GM21737 (cell line): Measurements from ENCODE around the gene ARHGEF1.
A peak's percentile ranks its signal among the peaks of the same experiment; 100 is the strongest.

Experiments
- ATAC-seq: cut with Tn5 transposase; IDR thresholded peaks from one replicate; pipeline ENCODE4 v1.9.1; 2021; ENCODE audit warnings: mild to moderate bottlenecking, moderate library complexity; ENCODE audit not compliant: unreplicated experiment

Gene ARHGEF1, protein sequence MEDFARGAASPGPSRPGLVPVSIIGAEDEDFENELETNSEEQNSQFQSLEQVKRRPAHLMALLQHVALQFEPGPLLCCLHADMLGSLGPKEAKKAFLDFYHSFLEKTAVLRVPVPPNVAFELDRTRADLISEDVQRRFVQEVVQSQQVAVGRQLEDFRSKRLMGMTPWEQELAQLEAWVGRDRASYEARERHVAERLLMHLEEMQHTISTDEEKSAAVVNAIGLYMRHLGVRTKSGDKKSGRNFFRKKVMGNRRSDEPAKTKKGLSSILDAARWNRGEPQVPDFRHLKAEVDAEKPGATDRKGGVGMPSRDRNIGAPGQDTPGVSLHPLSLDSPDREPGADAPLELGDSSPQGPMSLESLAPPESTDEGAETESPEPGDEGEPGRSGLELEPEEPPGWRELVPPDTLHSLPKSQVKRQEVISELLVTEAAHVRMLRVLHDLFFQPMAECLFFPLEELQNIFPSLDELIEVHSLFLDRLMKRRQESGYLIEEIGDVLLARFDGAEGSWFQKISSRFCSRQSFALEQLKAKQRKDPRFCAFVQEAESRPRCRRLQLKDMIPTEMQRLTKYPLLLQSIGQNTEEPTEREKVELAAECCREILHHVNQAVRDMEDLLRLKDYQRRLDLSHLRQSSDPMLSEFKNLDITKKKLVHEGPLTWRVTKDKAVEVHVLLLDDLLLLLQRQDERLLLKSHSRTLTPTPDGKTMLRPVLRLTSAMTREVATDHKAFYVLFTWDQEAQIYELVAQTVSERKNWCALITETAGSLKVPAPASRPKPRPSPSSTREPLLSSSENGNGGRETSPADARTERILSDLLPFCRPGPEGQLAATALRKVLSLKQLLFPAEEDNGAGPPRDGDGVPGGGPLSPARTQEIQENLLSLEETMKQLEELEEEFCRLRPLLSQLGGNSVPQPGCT

DNA sequence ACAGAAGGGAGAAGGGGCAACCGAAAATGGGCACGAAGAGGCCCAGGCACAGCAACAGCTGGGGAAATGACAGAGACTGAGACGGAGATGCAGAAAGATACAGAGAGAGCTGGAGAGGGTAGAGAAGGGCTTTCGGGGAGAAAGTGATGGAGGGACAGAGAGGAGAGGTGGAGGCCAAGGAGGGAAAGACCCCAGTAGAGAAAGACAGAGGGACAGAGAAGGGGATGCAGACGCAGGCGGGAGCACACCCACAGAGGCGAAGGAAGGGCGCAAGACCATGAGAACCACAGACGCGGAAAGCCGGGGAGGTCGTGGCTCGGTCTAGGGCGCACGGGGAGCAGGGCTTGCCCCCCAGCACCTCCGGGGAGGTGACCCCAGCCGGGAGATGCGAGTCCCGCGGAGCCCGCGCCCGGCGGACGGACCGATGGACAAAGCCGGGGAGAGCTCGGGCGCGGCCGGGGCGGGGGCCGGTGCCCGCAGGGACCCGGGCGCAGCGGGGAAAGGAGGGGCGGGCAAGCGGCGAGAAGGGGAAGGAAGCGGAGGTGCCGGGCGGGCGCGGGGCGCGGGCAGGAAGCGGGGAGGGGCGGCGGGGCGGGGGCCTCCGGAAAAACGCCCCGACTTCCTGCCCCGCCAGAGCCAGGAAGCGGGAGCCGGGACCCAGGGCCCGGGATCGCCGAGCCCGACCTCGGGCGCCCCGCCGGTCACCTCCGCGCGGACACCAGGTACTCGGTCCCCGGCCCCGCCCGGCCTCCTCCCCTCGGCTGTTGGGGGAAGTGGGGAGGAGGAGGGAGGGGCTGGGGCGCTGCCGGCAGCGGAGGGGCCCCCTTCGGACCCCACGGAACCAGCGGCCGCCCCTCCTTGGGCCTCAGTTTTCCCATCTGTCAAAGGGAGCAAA lies at the start of gene ARHGEF1:
TSS of gene ARHGEF1 (plus strand) at position 617 of the 895 bp plus-strand sequence. CDS start 4,899 bp downstream, outside the sequence.
- ATAC-seq, result no peak

DNA sequence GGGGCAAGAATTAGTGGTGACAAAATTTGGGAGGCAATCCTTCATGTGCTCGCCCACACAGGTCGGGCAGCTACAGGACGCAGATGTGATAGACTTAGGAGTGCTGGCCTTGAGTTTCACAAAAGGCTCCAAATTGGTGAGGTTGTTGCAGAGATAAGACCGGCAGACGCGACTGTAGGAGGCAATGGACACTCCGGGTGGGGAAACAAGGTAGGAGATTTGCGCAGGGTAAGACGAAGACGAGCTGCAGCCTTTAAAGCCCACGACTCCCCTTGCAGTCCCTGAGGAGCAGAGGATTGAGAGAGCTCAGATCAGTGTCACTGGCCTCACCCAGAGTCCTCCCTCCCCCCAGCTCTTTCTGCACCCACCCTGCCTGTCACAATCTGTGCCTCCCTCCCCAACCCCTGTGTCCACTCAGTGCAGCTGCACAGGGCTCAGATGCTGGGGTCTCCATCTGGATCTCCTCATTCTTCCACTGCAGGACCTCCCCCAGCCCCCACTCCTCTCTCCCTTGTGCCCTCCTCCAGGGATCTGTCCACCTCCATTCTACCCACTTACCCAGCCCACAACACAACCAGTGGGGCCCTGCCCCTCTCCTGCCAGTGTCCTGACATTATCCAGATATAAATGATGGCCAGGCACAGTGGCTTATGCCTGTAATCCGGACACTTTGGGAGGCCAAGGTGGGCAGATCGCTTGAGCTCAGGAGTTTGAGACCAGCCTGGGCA lies 44.8 kb upstream of the ARHGEF1 start:
- no peak for ATAC-seq

DNA sequence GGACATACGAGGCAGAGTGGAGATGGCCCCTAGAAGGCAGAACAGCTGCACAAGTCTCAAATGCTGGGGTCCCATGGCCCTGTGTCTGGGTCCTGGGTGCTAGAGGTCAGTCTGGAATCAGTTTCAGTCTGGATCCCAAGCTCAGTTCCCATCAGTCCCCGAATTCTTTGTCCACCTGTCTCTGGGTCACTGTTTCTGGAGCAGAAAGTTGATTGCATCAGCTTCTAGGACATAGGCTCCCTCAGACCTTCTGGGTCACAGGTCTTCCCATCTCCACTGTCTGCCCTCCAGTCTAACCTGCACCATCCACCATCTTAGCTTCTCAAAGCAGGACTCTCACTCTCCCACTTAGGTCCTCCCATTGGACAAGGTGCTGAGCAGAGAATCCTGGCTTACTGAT lies 43.8 kb upstream of the ARHGEF1 start:
- no peak for ATAC-seq

DNA sequence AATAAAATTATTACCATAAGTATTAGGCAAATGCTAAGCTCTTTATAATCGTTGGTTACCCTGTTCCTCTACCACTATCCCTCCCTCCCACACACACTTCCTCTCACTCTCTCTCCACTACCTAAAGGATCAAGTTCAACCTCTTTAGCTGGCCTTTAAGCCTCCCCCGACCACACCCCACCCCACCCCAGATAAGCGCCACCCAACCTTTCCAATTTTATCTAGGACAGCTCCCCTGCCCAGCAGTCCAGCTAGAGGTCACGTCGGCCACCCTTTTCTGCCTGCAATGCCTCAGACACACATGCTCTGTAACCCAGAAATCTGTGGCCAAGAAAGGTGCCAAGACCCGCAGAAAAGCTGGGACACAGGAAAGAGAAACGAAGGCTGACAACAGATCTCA lies 39.6 kb upstream of the ARHGEF1 start:
- ATAC-seq, result no peak

DNA sequence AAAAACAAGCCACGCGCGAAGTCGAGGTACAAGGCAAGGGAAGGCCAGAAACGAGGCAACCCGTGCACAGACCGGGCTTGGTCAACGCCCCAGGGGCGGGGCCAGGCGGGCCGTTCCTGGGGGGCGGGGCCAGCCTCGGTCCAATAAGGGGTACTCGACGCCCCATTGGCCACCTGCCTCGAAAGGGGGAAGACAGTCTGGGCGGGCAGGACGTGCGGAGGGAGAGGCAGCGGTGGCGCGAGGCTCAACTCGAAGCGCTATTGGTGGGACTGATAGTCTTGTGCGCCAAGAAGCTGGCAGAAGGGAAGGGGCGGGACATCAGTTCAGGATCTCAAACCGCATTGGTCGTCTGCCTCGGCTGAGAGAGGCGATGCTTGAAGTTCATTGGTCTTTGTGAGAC lies 38.4 kb upstream of the ARHGEF1 start, which contains the start of gene LYPD4:
TSS of gene LYPD4 (minus strand) at position 83 of the 400 bp plus-strand sequence. CDS start 5,398 bp downstream, outside the sequence.
- ATAC-seq, result no peak

DNA sequence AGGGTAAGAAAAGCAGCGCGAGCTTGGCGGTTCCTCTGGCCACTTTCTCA lies 38.2 kb upstream of the ARHGEF1 start, which contains the start of gene DMRTC2:
TSS of gene DMRTC2 (plus strand) at position 42 of the 50 bp plus-strand sequence. CDS start 2,387 bp downstream, outside the sequence.
- ATAC-seq, result no peak

DNA sequence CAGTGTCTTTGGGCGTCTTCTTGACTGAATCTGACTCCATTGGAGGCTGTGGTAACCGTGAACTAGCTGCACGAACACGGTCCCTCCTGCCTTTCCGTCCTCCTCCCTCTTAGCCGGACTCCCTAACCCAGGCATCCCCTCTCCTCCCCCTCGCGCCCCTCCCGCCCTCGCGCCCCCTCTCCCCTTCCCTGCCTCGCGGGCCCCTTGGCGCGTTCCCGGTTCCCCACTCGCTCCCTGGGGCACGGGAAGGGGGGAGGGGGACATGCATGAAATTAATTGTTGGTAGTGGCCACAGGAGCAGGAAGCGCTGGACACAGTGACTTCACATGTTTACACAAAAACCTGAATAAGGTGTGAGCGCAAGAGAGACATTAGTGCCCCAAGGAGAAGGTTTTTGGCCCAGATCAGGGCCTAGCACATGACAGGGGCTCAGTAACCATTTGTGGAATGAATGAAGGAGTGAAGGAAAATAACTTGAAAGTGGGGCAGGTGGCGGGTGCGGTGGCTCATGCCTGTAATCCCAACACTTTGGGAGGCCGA lies 37.9 kb upstream of the ARHGEF1 start:
- ATAC-seq, result no peak

DNA sequence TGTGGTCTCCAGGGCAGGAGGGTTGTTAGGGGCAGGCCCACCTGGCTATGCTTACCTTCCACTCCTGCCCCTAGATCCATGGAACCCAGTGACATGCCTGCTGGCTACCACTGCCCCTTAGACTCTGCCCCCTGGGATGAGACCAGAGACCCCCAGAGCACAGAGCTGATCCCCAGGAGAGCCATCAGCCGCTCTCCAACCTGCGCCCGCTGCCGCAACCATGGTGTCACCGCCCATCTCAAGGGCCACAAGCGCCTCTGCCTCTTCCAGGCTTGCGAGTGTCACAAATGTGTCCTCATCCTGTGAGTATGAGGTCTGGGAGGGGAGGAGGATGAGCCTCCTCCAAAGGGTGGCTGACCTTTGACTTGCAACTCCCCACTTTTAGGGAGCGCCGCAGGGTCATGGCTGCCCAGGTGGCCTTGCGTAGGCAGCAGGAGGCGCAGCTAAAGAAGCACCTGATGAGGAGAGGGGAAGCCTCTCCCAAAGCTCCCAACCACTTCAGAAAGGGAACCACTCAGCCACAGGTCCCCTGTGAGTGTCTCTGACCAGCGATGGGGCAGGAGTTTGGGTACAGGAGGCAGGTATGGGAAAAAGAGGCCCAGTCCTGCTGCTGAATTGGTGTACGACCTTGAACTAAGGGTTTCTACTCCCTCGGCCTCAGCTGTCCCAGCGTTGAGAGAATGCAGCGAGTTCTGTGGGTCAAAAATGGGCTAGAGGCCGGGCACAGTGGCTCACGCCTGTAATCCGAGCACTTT lies 35.5 kb upstream of the ARHGEF1 start:
- ATAC-seq, result no peak

DNA sequence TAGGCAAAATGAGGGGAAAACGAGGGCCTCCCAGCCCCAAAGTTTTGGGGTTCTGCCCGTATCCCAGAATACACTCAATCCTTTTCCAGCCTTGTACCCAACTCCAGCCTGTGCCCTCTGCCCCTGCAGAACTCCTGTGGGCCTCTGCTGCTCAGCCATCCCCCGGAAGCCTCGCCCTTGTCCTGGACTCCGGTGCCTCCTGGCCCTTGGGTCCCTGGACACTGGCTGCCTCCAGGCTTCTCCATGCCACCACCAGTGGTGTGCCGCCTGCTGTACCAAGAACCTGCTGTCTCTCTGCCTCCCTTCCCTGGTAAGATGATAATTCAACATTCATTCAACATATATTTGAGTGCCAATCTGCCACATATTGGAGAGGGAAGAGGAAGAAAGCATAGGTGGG lies 34.3 kb upstream of the ARHGEF1 start:
- no peak for ATAC-seq

DNA sequence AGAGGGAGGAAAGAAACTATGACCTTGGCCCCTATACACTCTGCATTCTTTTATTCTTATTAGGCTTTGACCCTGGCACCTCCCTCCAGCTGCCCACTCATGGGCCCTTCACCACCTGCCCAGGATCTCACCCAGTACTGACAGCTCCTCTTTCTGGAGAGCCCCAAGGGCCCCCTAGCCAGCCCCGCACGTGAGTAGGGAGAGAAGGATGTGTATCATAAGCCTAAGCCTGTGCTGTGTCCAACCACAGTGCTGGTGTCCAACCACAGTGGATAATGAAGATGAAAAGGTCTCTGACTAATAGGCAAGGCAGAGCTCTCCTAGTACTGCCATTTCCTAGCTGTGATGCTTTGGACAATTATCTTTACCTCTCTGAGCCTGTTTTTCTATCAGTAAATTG lies 33.9 kb upstream of the ARHGEF1 start:
- ATAC-seq, result no peak

DNA sequence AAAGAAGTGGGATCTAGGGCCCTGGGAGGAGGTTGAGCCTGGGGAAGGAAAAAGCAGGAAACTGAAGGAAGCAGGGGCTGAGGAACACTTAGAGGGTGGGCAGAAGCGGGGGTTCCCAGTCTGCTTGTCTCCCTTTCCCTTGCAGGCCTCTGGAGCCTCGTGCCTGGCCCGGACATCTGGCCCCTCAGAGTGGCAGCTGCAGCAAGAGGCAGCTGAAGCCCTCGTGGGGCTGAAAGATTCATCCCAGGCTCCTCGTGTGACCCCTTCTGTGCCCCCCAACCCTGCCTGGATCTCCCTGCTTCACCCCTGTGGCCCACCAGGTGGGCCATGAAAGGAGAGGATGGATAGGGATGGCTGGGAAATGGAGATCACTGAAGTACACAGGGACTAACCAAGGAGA lies 32.6 kb upstream of the ARHGEF1 start:
- ATAC-seq, result no peak

DNA sequence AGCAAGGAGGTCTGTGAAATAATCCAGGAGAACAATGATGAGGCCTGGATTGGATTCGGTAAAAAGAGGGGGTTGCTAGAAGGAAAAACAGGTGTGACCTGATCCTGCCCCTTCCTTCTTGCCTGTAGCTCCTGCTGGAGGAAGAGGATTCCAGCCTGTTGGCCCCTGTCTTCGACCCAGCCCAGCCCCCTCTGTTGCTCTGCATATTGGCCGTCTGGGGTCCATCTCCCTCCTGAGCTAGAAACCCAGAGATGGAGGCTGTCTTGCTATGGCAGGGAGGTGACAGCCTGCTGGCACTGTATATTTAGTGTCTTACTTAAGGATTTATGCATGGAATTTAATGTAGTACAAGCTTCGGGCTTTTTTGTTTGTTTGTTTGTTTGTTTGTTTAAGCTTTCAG lies 31.5 kb upstream of the ARHGEF1 start:
- no peak for ATAC-seq

DNA sequence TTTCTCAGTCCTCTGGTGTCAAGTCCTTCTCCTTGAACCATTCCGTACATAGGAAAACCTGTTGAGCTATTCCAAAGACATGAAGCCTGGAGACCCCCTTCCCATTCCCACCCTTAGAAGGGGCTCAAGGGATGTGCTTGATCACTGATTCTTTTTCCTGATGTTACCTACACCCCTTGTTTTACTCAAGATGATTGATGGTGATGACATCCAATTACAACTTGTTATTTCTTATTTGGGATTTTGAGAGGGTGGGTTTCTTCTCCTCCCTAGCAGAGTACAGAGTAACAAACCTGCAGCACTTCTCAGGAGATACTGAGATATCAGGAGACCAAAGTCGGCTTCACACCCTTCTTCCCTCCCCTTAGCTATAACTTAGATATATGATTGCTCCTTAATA lies 29.6 kb upstream of the ARHGEF1 start:
- no peak for ATAC-seq

DNA sequence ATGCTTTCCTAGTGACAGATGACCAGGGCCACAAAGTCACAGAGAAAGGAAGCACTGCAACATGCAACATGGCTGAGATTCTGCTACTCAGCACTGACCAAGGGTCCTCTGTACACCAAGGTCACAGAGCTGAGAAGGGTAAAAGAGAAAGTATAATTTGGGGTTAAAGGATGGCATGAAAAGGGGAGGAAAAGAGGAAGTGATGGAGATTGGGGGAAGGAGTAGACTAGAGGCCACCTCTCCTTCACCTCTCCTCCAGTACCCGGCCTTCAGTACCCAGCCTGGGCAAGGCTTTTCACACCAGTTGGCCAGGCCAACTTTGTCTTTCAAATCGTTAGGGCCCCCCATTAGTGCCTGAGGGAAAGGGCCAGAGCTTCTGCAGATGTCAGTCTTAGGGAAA lies 29.2 kb upstream of the ARHGEF1 start:
- no peak for ATAC-seq

DNA sequence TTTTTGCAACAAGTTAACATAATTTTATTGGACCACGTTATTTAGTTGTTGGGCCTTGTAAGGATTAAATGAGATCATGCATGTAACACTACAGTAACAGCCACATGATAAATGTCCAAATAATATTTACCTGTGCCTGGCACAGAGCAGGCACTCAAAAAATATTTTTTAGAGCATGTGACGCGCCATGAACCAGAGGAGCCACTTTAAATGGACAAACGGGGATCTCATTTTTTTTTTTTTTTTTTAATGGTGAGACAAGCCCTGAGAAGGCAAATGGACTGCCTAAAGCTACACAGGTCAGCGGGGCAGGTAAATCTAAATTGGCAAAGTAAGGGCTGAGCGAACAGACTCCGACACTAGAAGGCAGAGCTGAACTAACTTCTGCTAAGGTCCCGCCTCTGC lies 23.8 kb upstream of the ARHGEF1 start:
- ATAC-seq, result no peak

DNA sequence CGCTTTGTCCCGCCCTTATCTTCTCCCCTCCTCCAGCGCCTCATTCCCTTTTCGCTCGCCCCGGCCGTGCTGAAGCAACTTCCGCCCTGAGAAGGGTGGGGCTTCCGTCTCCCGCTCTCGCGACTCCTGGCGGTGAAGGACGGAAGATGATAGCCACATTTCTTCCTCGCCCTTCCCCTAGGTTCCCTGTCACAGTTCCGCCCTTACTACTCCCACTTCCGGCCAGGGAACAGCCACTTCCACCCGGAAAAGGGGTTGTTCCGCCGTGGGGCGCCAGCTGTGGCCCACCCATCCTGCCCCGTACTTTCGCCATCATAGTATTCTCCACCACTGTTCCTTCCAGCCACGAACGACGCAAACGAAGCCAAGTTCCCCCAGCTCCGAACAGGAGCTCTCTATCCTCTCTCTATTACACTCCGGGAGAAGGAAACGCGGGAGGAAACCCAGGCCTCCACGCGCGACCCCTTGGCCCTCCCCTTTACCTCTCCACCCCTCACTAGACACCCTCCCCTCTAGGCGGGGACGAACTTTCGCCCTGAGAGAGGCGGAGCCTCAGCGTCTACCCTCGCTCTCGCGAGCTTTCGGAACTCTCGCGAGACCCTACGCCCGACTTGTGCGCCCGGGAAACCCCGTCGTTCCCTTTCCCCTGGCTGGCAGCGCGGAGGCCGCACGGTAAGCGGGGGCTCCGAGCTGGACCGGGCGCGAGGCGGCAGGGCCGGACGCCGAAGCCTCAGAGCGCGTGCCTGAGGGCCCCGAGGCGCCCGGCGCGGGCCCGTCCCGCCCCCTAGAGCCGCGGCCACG lies 23.2 kb upstream of the ARHGEF1 start, which contains the start of gene RPS19:
TSS of gene RPS19 (plus strand) at position 638 of the 801 bp plus-strand sequence. CDS start 520 bp downstream, outside the sequence.
- peak; percentile 72 for ATAC-seq

DNA sequence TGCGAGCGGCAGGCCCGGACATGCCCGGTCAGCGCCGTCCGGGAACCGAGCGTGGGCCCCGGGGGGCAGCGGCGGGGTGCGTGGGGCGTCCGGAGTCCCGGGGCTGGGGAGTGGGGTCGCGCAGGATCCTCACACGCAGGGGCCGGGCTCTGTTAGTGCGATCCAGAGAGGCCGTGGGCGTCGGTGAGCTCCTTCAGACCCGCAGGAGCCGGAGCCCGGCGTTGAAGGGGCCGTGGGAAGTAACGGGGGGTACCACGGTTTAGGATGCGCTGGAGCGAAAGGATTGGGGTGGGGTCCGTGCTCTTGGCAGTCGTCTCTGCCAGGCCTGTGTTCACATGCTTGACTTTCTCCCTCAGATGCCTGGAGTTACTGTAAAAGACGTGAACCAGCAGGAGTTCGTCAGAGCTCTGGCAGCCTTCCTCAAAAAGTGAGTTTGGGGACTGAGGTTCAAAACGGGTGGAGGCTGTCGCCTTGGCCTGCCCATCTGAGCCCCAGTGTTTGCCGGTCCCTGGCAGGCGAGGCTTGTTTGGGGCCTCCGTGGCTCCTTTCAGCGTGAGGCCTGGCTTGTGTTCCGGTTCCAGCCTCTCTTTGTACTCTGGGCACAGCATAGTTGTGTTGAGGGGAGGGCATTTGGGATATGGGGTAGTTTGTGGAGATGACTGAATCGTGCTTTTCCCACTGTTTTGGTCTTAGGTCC lies 22.4 kb upstream of the ARHGEF1 start:
- ATAC-seq, result no peak

DNA sequence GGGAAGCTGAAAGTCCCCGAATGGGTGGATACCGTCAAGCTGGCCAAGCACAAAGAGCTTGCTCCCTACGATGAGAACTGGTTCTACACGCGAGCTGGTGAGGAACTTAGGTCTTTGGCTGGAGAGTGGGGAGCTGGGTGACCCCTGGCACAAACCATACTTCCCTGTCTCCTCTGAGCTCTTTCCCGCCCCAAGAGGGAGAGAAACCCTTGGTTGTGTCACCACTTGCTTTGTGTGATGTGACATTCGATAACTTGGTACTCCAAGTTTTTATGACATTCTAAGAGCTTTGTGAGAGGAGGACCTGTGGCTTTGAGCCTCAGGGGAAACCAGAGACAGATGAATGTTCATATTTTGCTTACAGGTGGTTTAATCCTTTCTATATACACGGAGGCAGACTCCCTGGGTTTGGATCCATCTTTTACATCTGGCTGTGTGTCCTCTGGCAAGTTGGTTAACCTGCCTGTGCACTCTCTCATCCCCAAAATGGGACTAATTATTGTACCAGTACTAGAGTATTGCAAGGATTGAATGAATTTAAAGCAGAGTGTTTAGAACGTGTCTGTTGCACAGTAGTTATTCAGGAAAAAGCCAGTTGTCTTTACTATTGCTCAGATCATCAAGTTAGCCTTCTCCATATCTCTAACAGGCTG lies 21.7 kb upstream of the ARHGEF1 start:
- no peak for ATAC-seq
